Kidney epithelial cell (primary cell): ENCODE results near the gene PROK1. TPM values are rescaled to one million over a fixed set of nuclear protein-coding genes. Genes with fewer than 3 reads are reported as not detected.
"Not testable (repeated sequence)": the region's sequence is repeated elsewhere in the genome, so short reads cannot be mapped to it uniquely, and the experiment has no call there.

Source experiments
- DNase-seq: peaks from one replicate; pipeline ENCODE4 v3.0.0-alpha.2; 2010; ENCODE audit warnings: low read depth
- H3K27me3 ChIP-seq: 2 replicates; pipeline ENCODE4 v1.6.0; 2011; ENCODE audit warnings: low read length; ENCODE audit not compliant: control insufficient read depth, insufficient read depth
- H3K36me3 ChIP-seq: 2 replicates; pipeline ENCODE4 v1.5.1; 2011; ENCODE audit warnings: low read length; ENCODE audit not compliant: control insufficient read depth, insufficient read depth
- H3K4me3 ChIP-seq: 2 replicates; pipeline ENCODE4 v1.5.1; 2011; ENCODE audit warnings: low read depth, mild to moderate bottlenecking, control low read depth, low read length
- CTCF ChIP-seq: IDR thresholded peaks from 2 replicates; pipeline ENCODE4 v1.5.1; 2011; ENCODE audit warnings: mild to moderate bottlenecking, moderate library complexity, low read length, control low read depth, inconsistent platforms; ENCODE audit not compliant: insufficient read depth, poor library complexity, severe bottlenecking
- total RNA-seq: library from RNA; depleted of rRNA; stranded (reverse); fragments of >200 nt; gene quantifications from 2 replicates; pipeline ENCODE4 v1.2.3, GENCODE V29; 2015

Gene PROK1
- total RNA-seq, 1 donor from 2014 or later, result not detected

- no peak overlapping the region for H3K4me3 ChIP-seq
- TF ChIP-seq CTCF, result no peak
- no peaks in the 10 kb centered on the region for H3K36me3 ChIP-seq
- peaks cover 6% of the 10 kb centered on the region for H3K27me3 ChIP-seq
- no peak for DNase-seq
These were observed 12.1 kb upstream of the PROK1 start for GRCh38 chr1:110438893-110439292.

GRCh38 chr1:110439873-110440272 lies 11.1 kb upstream of the PROK1 start:
- H3K36me3 ChIP-seq, H3K4me3 ChIP-seq, DNase-seq, H3K27me3 ChIP-seq: not testable (repeated sequence)

GRCh38 chr1:110440877-110441276 lies 10.1 kb upstream of the PROK1 start:
- no peaks in the 10 kb centered on the region for H3K36me3 ChIP-seq
- H3K4me3 ChIP-seq, result no peak overlapping the region
- peak; percentile 19 for DNase-seq
- no peak for TF ChIP-seq CTCF
- H3K27me3 ChIP-seq, result peaks cover 2% of the 10 kb centered on the region

- Histone ChIP-seq H3K4me3 (no peak overlapping the region), H3K36me3 (no peaks in the 10 kb centered on the region), H3K27me3 (peaks cover 2% of the 10 kb centered on the region)
- TF ChIP-seq CTCF, result no peak
- DNase-seq, result no peak
These were observed 9.1 kb upstream of the PROK1 start for GRCh38 chr1:110441888-110442287.

GRCh38 chr1:110443451-110443850 lies 7.5 kb upstream of the PROK1 start:
- Histone ChIP-seq H3K27me3 (peaks cover 7% of the 10 kb centered on the region), H3K4me3 (no peak overlapping the region), H3K36me3 (no peaks in the 10 kb centered on the region)
- DNase-seq, result no peak
- no peak for TF ChIP-seq CTCF

GRCh38 chr1:110444561-110444960 lies 6.4 kb upstream of the PROK1 start:
- H3K4me3 ChIP-seq, result no peak overlapping the region
- H3K36me3 ChIP-seq, result no peaks in the 10 kb centered on the region
- peaks cover 13% of the 10 kb centered on the region for H3K27me3 ChIP-seq
- DNase-seq, result no peak
- TF ChIP-seq CTCF, result no peak
